Sigmoid colon (tissue), 3 donors: ENCODE results near the gene SPARCL1.

Source experiments
- POLR2A ChIP-seq, 2 donors: fragments of 450-650 bp; IDR thresholded peaks; one replicate each; pipeline ENCODE4 v1.6.1; 2016; ENCODE audit warnings: antibody characterized with exemption in 2 of 2, mild to moderate bottlenecking in 2 of 2, moderate library complexity in 2 of 2
- TF ChIP-seq, protein P1 (sequence below), 4 experiments: fragments of 450-650 bp in 3 of 4; fragments of 200-600 bp in 1 of 4; IDR thresholded peaks; one replicate each; pipeline ENCODE4 v1.5.1; 2016 to 2019; ENCODE audit warnings: antibody characterized with exemption in 4 of 4, mild to moderate bottlenecking in 3 of 4, moderate library complexity in 2 of 4

DNA sequence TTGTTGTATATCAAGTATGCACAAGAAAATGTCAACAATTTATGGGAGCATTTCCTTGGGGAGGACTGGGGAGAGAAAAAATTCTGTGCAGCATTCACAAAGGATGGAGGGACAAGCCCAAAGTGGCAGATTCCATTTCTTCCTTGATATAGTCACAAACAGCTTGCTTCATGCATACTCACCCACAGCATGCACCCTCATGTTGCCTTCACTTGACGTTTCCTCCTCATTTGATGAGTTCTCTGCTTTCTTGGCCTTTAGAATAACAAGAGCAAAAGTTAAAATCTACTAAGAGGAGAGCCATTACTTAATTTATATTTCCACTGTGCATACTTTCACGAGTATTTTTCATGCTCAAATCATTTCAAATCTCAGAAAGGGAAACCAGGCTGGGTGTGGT, 37.7 kb downstream of the SPARCL1 start:
- TF ChIP-seq POLR2A (IDR thresholded peaks at IDR 0.05) = no peak
- TF ChIP-seq, protein P1, sequence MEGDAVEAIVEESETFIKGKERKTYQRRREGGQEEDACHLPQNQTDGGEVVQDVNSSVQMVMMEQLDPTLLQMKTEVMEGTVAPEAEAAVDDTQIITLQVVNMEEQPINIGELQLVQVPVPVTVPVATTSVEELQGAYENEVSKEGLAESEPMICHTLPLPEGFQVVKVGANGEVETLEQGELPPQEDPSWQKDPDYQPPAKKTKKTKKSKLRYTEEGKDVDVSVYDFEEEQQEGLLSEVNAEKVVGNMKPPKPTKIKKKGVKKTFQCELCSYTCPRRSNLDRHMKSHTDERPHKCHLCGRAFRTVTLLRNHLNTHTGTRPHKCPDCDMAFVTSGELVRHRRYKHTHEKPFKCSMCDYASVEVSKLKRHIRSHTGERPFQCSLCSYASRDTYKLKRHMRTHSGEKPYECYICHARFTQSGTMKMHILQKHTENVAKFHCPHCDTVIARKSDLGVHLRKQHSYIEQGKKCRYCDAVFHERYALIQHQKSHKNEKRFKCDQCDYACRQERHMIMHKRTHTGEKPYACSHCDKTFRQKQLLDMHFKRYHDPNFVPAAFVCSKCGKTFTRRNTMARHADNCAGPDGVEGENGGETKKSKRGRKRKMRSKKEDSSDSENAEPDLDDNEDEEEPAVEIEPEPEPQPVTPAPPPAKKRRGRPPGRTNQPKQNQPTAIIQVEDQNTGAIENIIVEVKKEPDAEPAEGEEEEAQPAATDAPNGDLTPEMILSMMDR (IDR thresholded peaks at IDR 0.05) = no peak
